IMR-90 (cell line): Measurements from ENCODE around the gene DPEP1. TPM values are rescaled to one million over a fixed set of nuclear protein-coding genes. Genes with fewer than 3 reads are reported as not detected.

Experiments
- ATAC-seq: fragments of 200-7000 bp; cut with Tn5 transposase; 2 replicates; pipeline ENCODE4 v1.9.1; 2020; ENCODE audit warnings: low read depth, mild to moderate bottlenecking, moderate library complexity
- BruUV-seq: library from RNA; stranded (reverse); fragments of 400-500 nt; replicated peaks from 2 replicates; lab custom pipeline; 2021; lab: Mats Ljungman, UMichigan
- CTCF ChIA-PET: fragments of 300-600 bp; formaldehyde crosslinking; extraction: SDS; loops from one replicate; lab custom pipeline; 2021; ENCODE audit warnings: antibody characterized with exemption; lab: Yijun Ruan, JAX
- POLR2A ChIA-PET: fragments of 300-600 bp; sonication (Branson Sonifier 250); formaldehyde crosslinking; loops from one replicate; lab custom pipeline; 2022; ENCODE audit warnings: antibody characterized with exemption; ENCODE audit not compliant: unreplicated experiment; lab: Charles Lee
- DNase-seq: peaks from one replicate; pipeline ENCODE4 v3.0.0; 2013
- H2AFZ ChIP-seq: replicated peaks from 2 replicates; pipeline ENCODE3; 2013; ENCODE audit warnings: low read length, mild to moderate bottlenecking; ENCODE audit not compliant: poor library complexity
- H2AK5ac ChIP-seq: 2 replicates; pipeline ENCODE4 v1.6.1; 2013; ENCODE audit warnings: low read depth, low read length, inconsistent platforms
- H2AK9ac ChIP-seq: replicated peaks from 2 replicates; pipeline ENCODE3; 2013; ENCODE audit warnings: mild to moderate bottlenecking, low read depth, low read length, moderate library complexity; ENCODE audit not compliant: poor library complexity
- H2BK120ac ChIP-seq: 2 replicates; pipeline ENCODE4 v1.6.1; 2013; ENCODE audit warnings: low read depth, low read length, inconsistent platforms
- H2BK15ac ChIP-seq: 3 replicates; pipeline ENCODE4 v1.6.1; 2013; ENCODE audit warnings: low read depth, low read length, inconsistent platforms
- H2BK20ac ChIP-seq: 2 replicates; pipeline ENCODE4 v1.6.1; 2013; ENCODE audit warnings: low read depth, mild to moderate bottlenecking, inconsistent platforms, low read length, moderate library complexity
- H2BK5ac ChIP-seq: 2 replicates; pipeline ENCODE4 v1.6.1; 2013; ENCODE audit warnings: mild to moderate bottlenecking, low read depth, low read length, inconsistent platforms; ENCODE audit not compliant: poor library complexity, severe bottlenecking
- H3K14ac ChIP-seq: replicated peaks from 2 replicates; pipeline ENCODE4 v1.6.1; 2013; ENCODE audit warnings: low read depth, low read length, inconsistent platforms
- H3K18ac ChIP-seq: 2 replicates; pipeline ENCODE4 v1.6.1; 2013; ENCODE audit warnings: low read depth, low read length, control low read depth
- H3K23ac ChIP-seq: 2 replicates; pipeline ENCODE4 v1.6.1; 2013; ENCODE audit warnings: low read depth, low read length, inconsistent platforms
- H3K27ac ChIP-seq: 2 replicates; pipeline ENCODE4 v1.5.1; 2013; ENCODE audit warnings: mild to moderate bottlenecking, control low read depth, low read length; ENCODE audit not compliant: insufficient read depth
- H3K27me3 ChIP-seq: 2 replicates; pipeline ENCODE4 v1.6.1; 2013; ENCODE audit warnings: low read length; ENCODE audit not compliant: control insufficient read depth, insufficient read depth
- H3K36me3 ChIP-seq: 2 replicates; pipeline ENCODE4 v1.6.1; 2013; ENCODE audit warnings: low read length, mixed read lengths; ENCODE audit not compliant: control insufficient read depth, insufficient read depth
- H3K4ac ChIP-seq: 2 replicates; pipeline ENCODE4 v1.6.1; 2013; ENCODE audit warnings: low read depth, low read length, inconsistent platforms
- H3K4me1 ChIP-seq: 2 replicates; pipeline ENCODE4 v1.6.1; 2013; ENCODE audit warnings: low read length, mixed read lengths; ENCODE audit not compliant: control insufficient read depth, insufficient read depth
- H3K4me2 ChIP-seq: 2 replicates; pipeline ENCODE4 v1.6.1; 2013; ENCODE audit warnings: low read depth, mild to moderate bottlenecking, control low read depth, low read length, moderate library complexity
- H3K4me3 ChIP-seq: 2 replicates; pipeline ENCODE4 v1.5.1; 2013; ENCODE audit warnings: low read depth, mild to moderate bottlenecking, control low read depth, low read length, moderate library complexity; ENCODE audit not compliant: insufficient read depth
- H3K56ac ChIP-seq: 2 replicates; pipeline ENCODE4 v1.6.1; 2013; ENCODE audit warnings: low read length, inconsistent platforms; ENCODE audit not compliant: insufficient read depth; ENCODE audit errors: extremely low read depth
- H3K79me1 ChIP-seq, 2 experiments: 2 replicates each; pipeline ENCODE4 v1.6.1; 2013; ENCODE audit warnings: low read length in 2 of 2, inconsistent platforms in 1 of 2, low read depth in 1 of 2
- H3K9ac ChIP-seq: 2 replicates; pipeline ENCODE4 v1.6.1; 2013; ENCODE audit warnings: low read depth, low read length, control low read depth
- H3K9me1 ChIP-seq: 2 replicates; pipeline ENCODE4 v1.6.1; 2013; ENCODE audit warnings: low read length, inconsistent platforms; ENCODE audit not compliant: insufficient read depth
- H3K9me3 ChIP-seq: 2 replicates; pipeline ENCODE4 v1.6.1; 2013; ENCODE audit warnings: low read length; ENCODE audit not compliant: control insufficient read depth, insufficient read depth
- H4K20me1 ChIP-seq: 2 replicates; pipeline ENCODE4 v1.6.1; 2013; ENCODE audit warnings: low read length, inconsistent platforms; ENCODE audit not compliant: insufficient read depth
- H4K5ac ChIP-seq: 2 replicates; pipeline ENCODE4 v1.6.1; 2013; ENCODE audit warnings: mild to moderate bottlenecking, low read depth, low read length, control low read depth
- H4K8ac ChIP-seq, 2 experiments: 2 replicates each; pipeline ENCODE4 v1.6.1; 2013; ENCODE audit warnings: low read depth in 2 of 2, low read length in 2 of 2, control low read depth in 1 of 2, inconsistent platforms in 1 of 2
- H4K91ac ChIP-seq: 2 replicates; pipeline ENCODE4 v1.6.1; 2013; ENCODE audit warnings: low read depth, low read length, inconsistent platforms; ENCODE audit not compliant: insufficient read depth
- FOS ChIP-seq: fragments of 150-350 bp; IDR thresholded peaks from 2 replicates; pipeline ENCODE4 v1.6.1; 2016; ENCODE audit warnings: low read depth, low read length
- MAFK ChIP-seq: IDR thresholded peaks from 2 replicates; pipeline ENCODE4 v1.6.1; 2012; ENCODE audit warnings: low read depth, low read length, improper control_type of control experiment
- MXI1 ChIP-seq: IDR thresholded peaks from 2 replicates; pipeline ENCODE4 v1.6.1; 2012; ENCODE audit warnings: low read depth, mild to moderate bottlenecking, low read length, moderate library complexity, borderline replicate concordance
- POLR2A ChIP-seq: IDR thresholded peaks from 2 replicates; pipeline ENCODE4 v1.6.1; 2012; ENCODE audit warnings: mild to moderate bottlenecking, low read depth, low read length
- RAD21 ChIP-seq: IDR thresholded peaks from 2 replicates; pipeline ENCODE4 v1.6.1; 2012; ENCODE audit warnings: low read length, improper control_type of control experiment
- RFX5 ChIP-seq: IDR thresholded peaks from 2 replicates; pipeline ENCODE4 v1.8.0; 2012; ENCODE audit warnings: low read depth, mild to moderate bottlenecking, low read length, moderate library complexity
- WGBS, 2 experiments: methylation state at CpG; one replicate each; pipeline versions ENCODE4 v1.1.5 to v1.1.7; 2013; ENCODE audit warnings: missing lambda C conversion rate in 2 of 2; ENCODE audit not compliant: insufficient read length in 1 of 2; ENCODE audit errors: extremely low coverage in 2 of 2; 5-methylcytosine and 5-hydroxymethylcytosine counted together
- dilution Hi-C: fragments of 300-500 bp; cut with HindIII; formaldehyde crosslinking; loops from one replicate; pipeline ENCODE4 v1.14.3; 2018; ENCODE audit warnings: low sequenced_read_pairs; ENCODE audit not compliant: unreplicated experiment
- in situ Hi-C: fragments of 300-500 bp; cut with MboI; formaldehyde crosslinking; loops from 3 replicates; pipeline ENCODE4 v1.14.3; 2019; ENCODE audit warnings: low sequenced_read_pairs, inconsistent platforms, mixed read lengths
- intact Hi-C: fragments of 100-400 bp; cut with micrococcal nuclease; formaldehyde crosslinking; loops from 2 replicates; pipeline ENCODE4 v1.10.0; 2022
- polyA plus RNA-seq, 3 experiments: library from polyadenylated mRNA; depleted of rRNA; stranded (reverse); fragments of >200 nt; gene quantifications; 2 replicates each; pipeline ENCODE4 v1.2.3, GENCODE V29; 2012; ENCODE audit warnings: low replicate concordance in 1 of 3
- total RNA-seq: library from RNA; depleted of rRNA; stranded (reverse); fragments of >200 nt; gene quantifications from 2 replicates; pipeline ENCODE4 v1.2.3, GENCODE V29; 2012
- TF ChIP-seq, protein P1 (sequence below): conservative IDR thresholded peaks from 2 replicates; pipeline ENCODE4 v1.5.1; 2012; ENCODE audit warnings: mild to moderate bottlenecking, low read depth, low read length, improper control_type of control experiment
- TF ChIP-seq, protein P2 (sequence below): fragments of 150-350 bp; IDR thresholded peaks from 2 replicates; pipeline ENCODE4 v1.6.1; 2016; ENCODE audit warnings: low read depth, mild to moderate bottlenecking, low read length, moderate library complexity, borderline replicate concordance
- TF ChIP-seq, protein P3 (sequence below): fragments of 150-350 bp; IDR thresholded peaks from 2 replicates; pipeline ENCODE4 v1.6.1; 2017; ENCODE audit warnings: mild to moderate bottlenecking, antibody characterized with exemption, low read length, low read depth

DPEP1 gene
- total and polyA plus RNA-seq, 2 of the 4 experiments (the other 2 are of a cell fraction), result not detected

DNA sequence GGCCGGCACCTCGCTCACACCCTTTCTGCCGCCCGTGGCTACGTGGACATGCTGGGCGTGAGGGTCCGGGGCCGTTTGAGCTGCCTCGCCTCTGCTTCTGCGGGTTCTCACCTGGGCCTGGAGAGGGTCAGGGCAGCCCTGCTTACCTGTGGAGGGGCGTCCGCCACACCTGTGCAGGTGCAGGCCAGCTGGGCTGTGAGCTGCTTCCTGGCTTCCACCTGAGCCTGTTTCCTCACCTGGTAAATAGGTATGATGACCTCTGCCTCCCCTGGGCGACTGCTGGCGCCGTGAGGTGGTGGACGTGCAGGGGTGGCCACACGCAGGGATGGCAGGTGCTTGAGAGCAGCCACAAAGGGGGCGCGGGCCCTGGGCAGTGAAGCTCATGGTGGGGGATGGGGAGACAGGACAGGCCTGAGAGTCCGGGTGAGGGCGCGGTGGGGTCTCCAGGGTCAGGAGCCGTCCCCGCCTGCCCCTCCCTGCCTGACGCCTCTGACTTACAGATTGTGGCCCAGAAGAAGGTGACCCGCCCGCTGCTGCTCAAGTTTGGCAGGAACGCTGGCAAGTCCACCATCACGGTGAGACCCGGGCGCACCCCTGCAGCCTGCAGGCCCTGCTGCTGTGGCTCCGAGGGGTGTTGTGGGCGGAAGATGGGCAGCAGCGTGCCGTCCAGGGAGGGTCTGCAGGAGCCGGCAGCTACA lies 30.1 kb upstream of the DPEP1 start:
- POLR2A ChIA-PET, result no interaction called here
- H2BK15ac ChIP-seq, result no peak overlapping the region
- dilution Hi-C loops, result no loop called here

More for the DNA sequence above, 30.1 kb upstream of the DPEP1 start:
- Histone ChIP-seq H3K4me1 (peaks cover 17% of the 10 kb centered on the region), H3K18ac (no peak overlapping the region), H3K14ac (no peak overlapping the region), H4K20me1 (peaks cover 3% of the 10 kb centered on the region; the same call in 1 of the 2 replicates), H2BK120ac (peak overlapping the region; percentile 95), H3K79me1 (peaks cover 0 to 13% of the 10 kb centered on the region in 2 experiments; a peak in 1 of 4 replicates), H3K36me3 (peaks cover 6% of the 10 kb centered on the region; the same call in 1 of the 2 replicates), H3K4ac (no peak overlapping the region; the same call in 1 of the 2 replicates), H2AK9ac (no peak overlapping the region), H3K56ac (no peak overlapping the region), H2BK5ac (no peak overlapping the region), H4K5ac (no peak overlapping the region), H3K27me3 (no peaks in the 10 kb centered on the region), H2AFZ (no peak overlapping the region), H3K9ac (no peak overlapping the region), H3K4me2 (no peak overlapping the region), H3K4me3 (no peak overlapping the region), H2AK5ac (peak overlapping the region; percentile 98), H4K8ac (no peak overlapping the region), H3K27ac (no peak overlapping the region), H3K23ac (no peak overlapping the region), H3K9me1 (peaks cover 26% of the 10 kb centered on the region), H4K91ac (no peak overlapping the region), H3K9me3 (no peaks in the 10 kb centered on the region), H2BK20ac (0 out of 2 replicates have a peak overlapping the region, but pooled peaks have one; percentile 96)
- DNase-seq, result no peak
- no TSS peak for BruUV-seq
- no peak for ATAC-seq
- CTCF ChIA-PET, result no interaction called here
- WGBS, 2 experiments, result 90% methylated on average over 22 of the region's 36 CpGs; no CpG with 5 or more reads in 1 of the 2 experiments
- TF ChIP-seq POLR2A (no peak), RAD21 (no peak), MAFK (no peak), MXI1 (no peak), RFX5 (no peak), FOS (no peak)
- TF ChIP-seq, protein P1, sequence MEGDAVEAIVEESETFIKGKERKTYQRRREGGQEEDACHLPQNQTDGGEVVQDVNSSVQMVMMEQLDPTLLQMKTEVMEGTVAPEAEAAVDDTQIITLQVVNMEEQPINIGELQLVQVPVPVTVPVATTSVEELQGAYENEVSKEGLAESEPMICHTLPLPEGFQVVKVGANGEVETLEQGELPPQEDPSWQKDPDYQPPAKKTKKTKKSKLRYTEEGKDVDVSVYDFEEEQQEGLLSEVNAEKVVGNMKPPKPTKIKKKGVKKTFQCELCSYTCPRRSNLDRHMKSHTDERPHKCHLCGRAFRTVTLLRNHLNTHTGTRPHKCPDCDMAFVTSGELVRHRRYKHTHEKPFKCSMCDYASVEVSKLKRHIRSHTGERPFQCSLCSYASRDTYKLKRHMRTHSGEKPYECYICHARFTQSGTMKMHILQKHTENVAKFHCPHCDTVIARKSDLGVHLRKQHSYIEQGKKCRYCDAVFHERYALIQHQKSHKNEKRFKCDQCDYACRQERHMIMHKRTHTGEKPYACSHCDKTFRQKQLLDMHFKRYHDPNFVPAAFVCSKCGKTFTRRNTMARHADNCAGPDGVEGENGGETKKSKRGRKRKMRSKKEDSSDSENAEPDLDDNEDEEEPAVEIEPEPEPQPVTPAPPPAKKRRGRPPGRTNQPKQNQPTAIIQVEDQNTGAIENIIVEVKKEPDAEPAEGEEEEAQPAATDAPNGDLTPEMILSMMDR, result no peak
- TF ChIP-seq, protein P2, sequence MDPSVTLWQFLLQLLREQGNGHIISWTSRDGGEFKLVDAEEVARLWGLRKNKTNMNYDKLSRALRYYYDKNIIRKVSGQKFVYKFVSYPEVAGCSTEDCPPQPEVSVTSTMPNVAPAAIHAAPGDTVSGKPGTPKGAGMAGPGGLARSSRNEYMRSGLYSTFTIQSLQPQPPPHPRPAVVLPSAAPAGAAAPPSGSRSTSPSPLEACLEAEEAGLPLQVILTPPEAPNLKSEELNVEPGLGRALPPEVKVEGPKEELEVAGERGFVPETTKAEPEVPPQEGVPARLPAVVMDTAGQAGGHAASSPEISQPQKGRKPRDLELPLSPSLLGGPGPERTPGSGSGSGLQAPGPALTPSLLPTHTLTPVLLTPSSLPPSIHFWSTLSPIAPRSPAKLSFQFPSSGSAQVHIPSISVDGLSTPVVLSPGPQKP, result no peak
- TF ChIP-seq, protein P3, sequence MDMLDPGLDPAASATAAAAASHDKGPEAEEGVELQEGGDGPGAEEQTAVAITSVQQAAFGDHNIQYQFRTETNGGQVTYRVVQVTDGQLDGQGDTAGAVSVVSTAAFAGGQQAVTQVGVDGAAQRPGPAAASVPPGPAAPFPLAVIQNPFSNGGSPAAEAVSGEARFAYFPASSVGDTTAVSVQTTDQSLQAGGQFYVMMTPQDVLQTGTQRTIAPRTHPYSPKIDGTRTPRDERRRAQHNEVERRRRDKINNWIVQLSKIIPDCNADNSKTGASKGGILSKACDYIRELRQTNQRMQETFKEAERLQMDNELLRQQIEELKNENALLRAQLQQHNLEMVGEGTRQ, result no peak
- intact Hi-C loops (no loop called here), in situ Hi-C loops (no loop called here)
